ENCODE measurements around the gene ATP1A4. TPM values are rescaled to one million over a fixed set of nuclear protein-coding genes. Genes with fewer than 3 reads are reported as not detected.

Gene ATP1A4
- total and polyA plus RNA-seq, 4 donors, result not detected

- H3K9ac ChIP-seq (ENCODE audit: low read depth in 1 of 2, low read length in 2 of 2), result no peak overlapping the region
- no peak overlapping the region for H3K27ac ChIP-seq (ENCODE audit: low read depth in 1 of 2, low read length in 2 of 2)
- DNase-seq (ENCODE audit: low spot score), result no peak
- WGBS, result 92% methylated on average over 3 of the region's 3 CpGs
- H3K4me1 ChIP-seq (ENCODE audit: control insufficient read depth in 4 of 4, insufficient read depth in 4 of 4, low read length in 3 of 4), result no peaks in the 10 kb centered on the region
- H3K27me3 ChIP-seq (ENCODE audit: control insufficient read depth in 4 of 4, insufficient read depth in 4 of 4, low read length in 3 of 4), result no peaks in the 10 kb centered on the region
- TF ChIP-seq HNF4G (IDR thresholded peaks at IDR 0.05), result no peak
- no peak for TF ChIP-seq RXRA (IDR thresholded peaks at IDR 0.05)
- TF ChIP-seq FOXA2 (IDR thresholded peaks at IDR 0.05), result no peak
- TF ChIP-seq RAD21 (IDR thresholded peaks at IDR 0.05), result no peak
- TF ChIP-seq SP1 (IDR thresholded peaks at IDR 0.05), result no peak
- no peak for TF ChIP-seq ZBTB33 (IDR thresholded peaks at IDR 0.05)
- no peak for TF ChIP-seq GABPA (IDR thresholded peaks at IDR 0.05 in 1 of 2, conservative IDR thresholded peaks at IDR 0.05 in 1 of 2)
- no peak for TF ChIP-seq HNF4A (conservative IDR thresholded peaks at IDR 0.05)
- no peak for TF ChIP-seq MAX (IDR thresholded peaks at IDR 0.05)
- TF ChIP-seq REST (IDR thresholded peaks at IDR 0.05), result no peak
- TF ChIP-seq TAF1 (conservative IDR thresholded peaks at IDR 0.05), result no peak
- TF ChIP-seq NR2F2 (IDR thresholded peaks at IDR 0.05), result no peak
- no peak for TF ChIP-seq YY1 (IDR thresholded peaks at IDR 0.05)
- TF ChIP-seq ATF3 (IDR thresholded peaks at IDR 0.05), result no peak
- no peak for TF ChIP-seq EGR1 (IDR thresholded peaks at IDR 0.05; ENCODE audit: low read depth in 2 of 2)
- no peak overlapping the region for H3K4me3 ChIP-seq (ENCODE audit: low read depth in 1 of 3, low read length in 3 of 3)
- no peaks in the 10 kb centered on the region for H3K9me3 ChIP-seq (ENCODE audit: control insufficient read depth in 4 of 4, low read length in 3 of 4)
- H3K36me3 ChIP-seq (ENCODE audit: control insufficient read depth in 4 of 4, insufficient read depth in 3 of 4, low read depth in 1 of 4, low read length in 3 of 4), result no peaks in the 10 kb centered on the region
Measured at GRCh38 chr1:160158031-160158430, 6.6 kb downstream of the ATP1A4 start.

- no peaks in the 10 kb centered on the region for H3K27me3 ChIP-seq (ENCODE audit: control insufficient read depth in 4 of 4, insufficient read depth in 4 of 4, low read length in 3 of 4)
- H3K36me3 ChIP-seq (ENCODE audit: control insufficient read depth in 4 of 4, insufficient read depth in 3 of 4, low read depth in 1 of 4, low read length in 3 of 4), result no peaks in the 10 kb centered on the region
- TF ChIP-seq REST (IDR thresholded peaks at IDR 0.05) (no peak), YY1 (IDR thresholded peaks at IDR 0.05) (no peak), MAX (IDR thresholded peaks at IDR 0.05) (no peak), HNF4G (IDR thresholded peaks at IDR 0.05) (no peak)
- no peaks in the 10 kb centered on the region for H3K4me1 ChIP-seq (ENCODE audit: control insufficient read depth in 4 of 4, insufficient read depth in 4 of 4, low read length in 3 of 4)
- H3K4me3 ChIP-seq (ENCODE audit: low read depth in 1 of 3, low read length in 3 of 3), result no peak overlapping the region
- H3K9ac ChIP-seq (ENCODE audit: low read depth in 1 of 2, low read length in 2 of 2), result no peak overlapping the region
- no peaks in the 10 kb centered on the region for H3K9me3 ChIP-seq (ENCODE audit: control insufficient read depth in 4 of 4, low read length in 3 of 4)
- 92% methylated on average over 4 of the region's 4 CpGs for WGBS
- H3K27ac ChIP-seq (ENCODE audit: low read depth in 1 of 2, low read length in 2 of 2), result no peak overlapping the region
- DNase-seq (ENCODE audit: low spot score), result no peak
Measured at GRCh38 chr1:160158534-160158933, 7.1 kb downstream of the ATP1A4 start.
